Activated CD4-positive, alpha-beta T cell treated with anti-CD3 and anti-CD28 coated beads, Interleukin-2, Interleukin-6, amounts not matched to agents 100 ng/mL and 50 ng/mL, durations not matched to agents 16 hours and 8 hours (primary cell): ENCODE measurements around the gene NCOA4.
"Not testable (repeated sequence)": the region's sequence is repeated elsewhere in the genome, so short reads cannot be mapped to it uniquely, and the experiment has no call there.

Source experiments
- DNase-seq: peaks from one replicate; pipeline ENCODE4 v3.0.0-alpha.2; 2020

Gene NCOA4

DNA sequence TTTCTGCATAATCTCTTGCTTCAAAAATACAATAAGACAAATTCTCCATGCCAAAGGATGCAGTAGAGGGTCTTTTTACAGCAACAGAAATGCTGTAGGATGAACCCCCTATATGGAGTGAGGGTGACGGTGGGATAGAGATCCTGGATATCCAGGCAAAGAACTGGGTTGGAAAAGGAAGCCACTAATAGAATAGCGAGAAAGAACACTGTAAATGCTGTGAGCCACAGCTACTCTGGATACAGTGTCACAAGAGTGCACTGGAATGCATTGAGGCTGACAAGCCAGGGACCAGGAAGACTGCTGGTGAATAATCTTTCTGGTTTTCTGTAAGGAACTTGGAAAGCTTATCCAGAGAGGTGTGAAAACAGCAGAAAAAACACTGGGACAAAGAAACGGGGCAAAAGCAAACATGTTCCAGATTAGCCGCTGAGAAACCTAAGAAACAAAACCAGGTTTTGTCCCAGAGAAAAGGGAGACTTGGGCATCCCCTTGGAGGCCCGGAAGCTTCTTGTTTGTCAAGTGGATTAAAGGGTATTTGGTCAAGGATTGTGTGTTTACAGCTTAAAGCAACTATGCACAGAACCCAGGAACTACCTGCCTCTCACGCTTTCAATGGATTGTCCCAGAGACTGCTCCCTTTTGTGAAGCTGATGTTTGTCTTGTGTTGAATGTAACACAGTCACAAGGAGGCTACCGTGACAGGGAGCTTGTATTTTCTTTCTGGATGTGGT, 21.8 kb upstream of the NCOA4 start:
- DNase-seq: no peak

DNA sequence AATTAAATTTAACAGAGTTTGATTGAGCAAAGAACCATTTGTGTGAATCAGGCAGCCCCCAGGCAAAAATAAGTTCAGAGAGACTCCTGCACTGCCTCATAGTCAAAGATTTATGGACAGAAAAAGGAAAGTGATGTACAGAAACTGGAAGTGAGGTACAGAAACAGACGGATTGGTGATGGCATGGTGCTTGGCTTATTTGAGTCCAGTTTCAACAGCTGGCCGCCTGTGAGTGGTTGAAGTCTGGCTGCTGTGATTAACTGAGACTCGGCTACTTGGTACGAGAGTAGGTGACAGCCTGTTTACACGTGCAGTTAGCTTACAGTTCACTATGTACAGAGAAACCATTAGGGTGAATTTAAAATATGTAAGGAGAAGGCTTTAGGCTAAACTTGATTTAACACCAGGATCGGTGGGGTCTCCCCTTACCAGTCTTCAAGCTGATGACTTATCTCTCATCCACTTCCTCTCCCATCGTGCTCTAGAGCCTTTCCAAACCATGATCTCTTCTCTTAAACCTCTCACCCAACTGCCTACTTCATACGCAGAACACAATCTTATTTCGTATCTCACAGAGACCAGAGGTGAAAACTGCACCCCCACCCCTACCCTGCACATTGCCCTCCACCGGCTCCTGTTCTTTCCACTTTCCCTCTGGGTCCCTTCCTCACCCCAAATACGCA, 20.7 kb upstream of the NCOA4 start:
- no peak for DNase-seq

DNA sequence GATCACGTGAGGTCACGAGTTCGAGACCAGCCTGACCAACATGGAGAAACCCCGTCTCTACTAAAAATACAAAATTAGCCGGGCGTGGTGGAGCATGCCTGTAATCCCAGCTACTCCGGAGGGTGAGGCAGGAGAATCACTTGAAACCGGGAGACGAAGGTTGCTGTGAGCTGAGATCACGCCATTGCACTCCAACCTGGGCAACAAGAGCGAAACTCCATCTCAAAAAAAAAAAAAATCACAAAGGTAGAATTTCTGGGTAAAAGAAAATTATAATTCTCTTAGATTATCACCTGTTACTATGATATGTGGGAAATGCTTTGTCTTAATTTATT, 19.0 kb upstream of the NCOA4 start:
- not testable (repeated sequence) for DNase-seq

DNA sequence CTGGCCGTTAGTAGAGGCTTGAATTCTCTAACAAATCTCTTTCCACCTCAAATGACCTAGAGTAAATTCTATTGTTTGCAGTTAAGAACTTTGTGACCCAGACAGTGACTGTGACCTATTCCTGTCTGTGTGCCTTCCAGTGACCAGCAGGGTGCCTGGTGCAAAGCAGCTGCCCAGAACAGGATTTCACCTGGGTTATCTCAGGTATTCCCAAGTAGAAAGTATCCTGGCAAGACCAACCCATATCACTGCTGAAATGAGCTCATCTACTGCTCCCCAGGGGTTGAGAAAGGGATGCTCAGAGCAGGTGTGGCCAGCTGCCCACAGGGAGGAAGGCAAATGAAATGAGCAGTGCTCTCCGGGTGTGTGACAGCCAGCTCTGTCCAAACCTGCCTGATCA, 17.7 kb upstream of the NCOA4 start:
- DNase-seq: no peak

DNA sequence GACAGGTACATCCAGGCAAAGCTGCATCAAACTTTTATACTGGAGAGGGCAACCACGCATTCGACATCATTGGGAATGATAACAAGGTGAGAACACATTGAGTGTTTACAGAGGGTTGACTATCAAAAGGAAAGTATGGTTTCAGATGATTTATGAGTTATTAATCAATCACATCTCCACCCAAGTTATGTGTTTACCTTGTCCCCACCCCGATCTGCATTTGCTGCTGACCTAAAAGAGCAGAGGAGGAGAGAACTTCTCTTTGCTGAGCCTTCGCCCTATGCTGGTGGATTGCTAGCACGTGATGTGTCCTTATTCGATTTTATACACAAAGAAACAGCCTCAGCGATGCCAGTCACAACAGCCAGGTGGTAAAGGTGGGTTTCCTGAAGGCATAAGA, 15.8 kb upstream of the NCOA4 start, which contains the start of gene MSMB:
Gene MSMB (minus strand): TSS at position 9 of the 400 bp plus-strand sequence. CDS start 32 bp downstream, outside the sequence.
- DNase-seq: no peak

DNA sequence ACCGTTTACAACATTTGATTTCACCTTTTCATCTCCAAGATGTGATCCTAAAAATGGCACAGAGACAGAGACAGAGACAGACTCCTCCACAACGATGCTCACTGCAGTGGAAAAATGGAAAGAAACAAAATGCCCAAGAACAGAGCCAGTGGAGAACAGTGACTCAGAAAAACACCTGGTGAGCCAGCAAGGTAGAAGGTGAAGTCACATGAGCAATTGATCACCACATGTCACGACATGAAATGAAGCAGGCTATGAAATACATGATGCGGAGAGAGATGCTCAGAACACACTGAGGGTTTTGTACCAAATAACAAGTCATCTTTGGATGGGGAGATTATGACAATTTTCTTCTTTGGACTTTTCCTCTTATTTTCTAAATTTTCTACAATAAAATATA, 12.1 kb upstream of the NCOA4 start:
- DNase-seq: no peak

DNA sequence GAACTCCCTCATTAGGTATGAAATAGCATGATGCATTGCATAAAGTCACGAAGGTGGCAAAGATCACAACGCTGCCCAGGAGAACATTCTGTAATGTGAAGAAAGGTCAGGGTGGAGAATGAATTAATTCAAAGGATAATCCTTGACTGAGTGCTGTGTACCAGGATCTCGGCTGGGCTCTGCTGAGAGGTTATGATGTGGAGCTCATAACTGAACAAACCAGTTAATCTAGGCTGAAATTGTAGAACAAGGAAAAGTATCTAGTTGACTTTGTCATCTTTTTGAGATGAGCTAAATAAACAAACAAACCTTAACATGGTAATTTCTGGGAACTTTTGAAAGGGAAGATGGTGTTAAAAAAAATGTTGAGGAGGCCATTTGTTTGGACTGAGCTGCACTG, 9.6 kb upstream of the NCOA4 start:
- DNase-seq: no peak

DNA sequence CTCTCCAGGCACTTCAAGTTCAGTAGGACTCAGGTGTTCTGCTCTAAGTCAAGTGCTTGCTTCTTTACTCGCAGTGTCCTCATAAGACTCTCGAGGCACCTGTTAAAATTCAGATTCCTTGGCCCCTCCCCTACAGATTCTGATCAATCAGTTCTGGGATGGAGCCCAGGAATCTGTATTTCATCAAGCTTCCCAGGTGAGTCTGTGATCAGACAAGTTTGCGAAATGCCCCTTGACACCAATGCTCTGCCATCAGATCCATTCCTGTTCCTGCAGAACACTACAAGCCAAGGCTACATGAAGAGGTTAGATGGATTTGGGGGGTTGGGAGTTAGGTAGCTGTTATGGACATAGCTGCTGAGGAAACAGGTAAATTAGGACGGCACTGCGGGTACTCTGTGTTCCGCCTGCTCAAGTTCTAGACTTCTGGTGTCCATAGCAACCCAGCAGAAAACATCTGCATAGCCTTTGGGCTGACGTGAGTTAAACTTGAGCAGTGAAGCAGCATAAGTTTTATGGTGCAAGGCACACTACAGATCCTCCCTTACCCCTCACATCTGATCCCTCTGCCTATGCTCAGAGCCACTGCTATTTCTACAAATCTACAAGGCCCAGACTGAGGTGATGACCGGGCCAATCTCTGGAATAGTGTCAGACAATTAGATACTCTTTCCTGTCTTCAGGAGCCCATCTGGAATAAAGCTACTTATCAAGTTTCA, 6.8 kb upstream of the NCOA4 start:
- DNase-seq: no peak

DNA sequence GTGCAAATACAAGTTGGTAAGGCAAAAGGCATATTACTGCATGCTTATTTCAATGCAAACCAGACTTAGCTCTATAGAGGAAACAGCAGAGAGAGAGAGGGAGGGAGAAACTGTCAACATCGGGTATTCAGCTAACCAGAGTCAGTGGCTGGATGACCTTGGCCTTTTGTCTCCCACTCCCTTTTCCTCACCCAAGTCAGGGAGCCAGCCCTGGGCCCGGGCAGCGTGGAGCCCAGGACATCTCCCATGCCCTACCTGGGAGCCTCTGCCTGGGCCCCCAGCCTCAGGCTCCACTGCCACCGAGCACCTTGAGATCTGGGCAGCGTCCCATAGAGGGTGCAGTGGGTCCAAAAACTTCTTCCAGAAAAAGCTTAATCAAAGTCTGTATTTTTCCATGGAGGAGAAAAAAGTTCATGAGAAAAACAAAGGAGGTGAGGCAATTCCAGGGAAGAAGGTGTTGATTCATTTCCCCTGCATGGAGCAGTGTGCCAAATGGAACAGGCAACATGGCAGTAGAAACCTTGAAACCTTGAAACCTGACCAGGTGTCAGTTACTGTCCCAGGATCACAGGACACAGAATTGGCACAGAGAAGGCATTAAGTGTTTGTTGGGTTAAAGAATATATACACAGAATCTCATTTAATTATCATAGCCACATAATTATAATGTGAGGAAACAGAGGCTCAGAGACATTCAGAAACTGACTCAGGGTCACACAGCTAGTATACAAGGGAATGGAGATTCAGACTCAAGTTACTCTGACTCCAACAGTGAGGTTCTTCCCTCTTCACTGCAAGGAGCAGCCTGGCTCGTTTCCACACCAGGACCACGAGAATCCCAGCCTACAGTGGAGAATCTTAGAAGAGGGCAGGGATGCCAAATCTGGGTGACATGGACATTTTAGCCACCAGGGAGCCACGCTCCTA, 5.8 kb upstream of the NCOA4 start:
- DNase-seq: no peak

DNA sequence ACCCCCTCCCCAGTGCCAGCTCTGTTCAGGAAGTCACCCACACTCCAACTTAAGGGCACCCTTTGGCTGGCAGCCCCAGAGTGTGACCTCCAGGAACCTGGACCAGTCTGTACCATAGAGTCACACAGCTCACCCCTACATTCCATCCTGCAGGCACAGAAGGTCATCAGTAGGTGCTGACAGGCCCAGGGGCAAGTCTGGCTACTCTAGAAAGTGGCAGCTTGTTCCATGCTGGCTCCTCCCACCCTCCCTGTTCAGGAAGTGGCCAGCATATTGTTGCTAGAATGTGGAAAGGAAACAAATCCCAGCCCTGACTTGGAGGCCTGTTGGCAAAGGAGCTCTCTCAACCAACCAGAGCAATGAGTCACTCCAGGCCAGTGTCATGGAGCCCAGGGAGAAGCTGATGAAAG, 3.2 kb upstream of the NCOA4 start:
- DNase-seq: no peak

DNA sequence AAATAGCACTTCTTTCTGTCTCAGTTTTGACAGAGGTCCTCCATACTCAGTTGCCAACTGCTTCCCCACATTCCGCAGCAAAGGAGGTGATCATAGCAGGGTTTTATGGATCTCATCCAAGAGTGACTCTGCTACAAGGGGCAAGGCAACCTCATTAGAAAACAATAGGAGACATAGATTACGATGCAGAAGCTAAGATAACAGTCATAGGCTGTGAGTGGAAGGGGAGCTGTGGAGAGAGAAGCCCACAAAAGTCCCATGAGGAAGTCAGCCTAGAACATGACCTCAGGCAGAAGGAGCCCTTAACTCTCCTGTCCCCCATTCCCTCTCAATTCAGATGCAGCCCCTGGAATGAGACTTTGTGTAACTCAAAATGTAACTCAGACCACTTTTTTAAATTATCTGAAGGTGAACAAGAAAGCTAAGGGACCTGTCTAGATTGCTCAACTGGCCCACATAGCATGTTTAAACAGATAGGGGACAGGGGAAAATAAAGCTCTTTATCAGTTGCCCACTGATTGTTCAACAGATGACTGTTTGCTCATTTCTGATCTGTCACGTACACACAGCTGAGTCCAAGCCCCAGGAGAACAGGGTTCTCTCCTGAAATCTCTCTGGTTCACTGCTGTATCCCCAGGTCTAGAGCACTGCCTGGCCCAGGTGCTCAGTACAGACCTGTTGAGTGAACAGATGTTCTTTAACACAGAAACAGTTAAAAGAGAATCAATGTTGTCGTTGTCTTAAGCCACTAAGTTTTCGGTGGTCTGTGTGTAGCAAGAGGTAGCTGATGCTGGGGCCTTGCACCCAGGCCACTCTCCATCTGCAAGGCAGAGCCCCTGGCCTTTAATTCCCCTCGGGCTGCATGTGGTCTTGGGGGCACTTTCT, 1.5 kb upstream of the NCOA4 start:
- DNase-seq: no peak

DNA sequence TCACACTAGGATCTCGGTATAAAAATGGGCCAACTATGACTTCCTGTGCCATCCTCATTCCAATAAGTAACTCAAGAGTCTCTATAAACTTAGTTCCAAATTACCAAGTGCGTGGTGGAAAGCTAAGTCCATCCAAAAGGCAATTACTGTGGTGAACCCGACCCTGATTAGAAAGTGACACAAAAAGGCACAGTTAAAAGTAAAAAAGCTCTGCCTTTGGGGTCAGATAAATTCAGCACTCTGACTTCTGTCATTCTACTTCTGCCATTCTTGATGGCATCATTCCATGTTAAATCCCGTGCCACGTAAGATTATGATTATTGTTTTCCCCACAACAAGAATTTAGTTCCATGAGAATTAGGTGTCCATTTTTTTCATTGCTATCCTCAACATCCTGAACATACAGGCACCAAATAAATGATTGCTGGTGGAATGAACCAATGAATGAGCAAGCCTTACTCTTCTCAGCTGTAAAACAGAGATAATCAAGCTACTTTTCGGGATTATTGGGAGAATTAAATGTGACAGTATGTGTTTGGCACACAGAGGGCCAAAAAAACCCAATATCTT, 877 bp downstream of the NCOA4 start:
- DNase-seq: no peak

DNA sequence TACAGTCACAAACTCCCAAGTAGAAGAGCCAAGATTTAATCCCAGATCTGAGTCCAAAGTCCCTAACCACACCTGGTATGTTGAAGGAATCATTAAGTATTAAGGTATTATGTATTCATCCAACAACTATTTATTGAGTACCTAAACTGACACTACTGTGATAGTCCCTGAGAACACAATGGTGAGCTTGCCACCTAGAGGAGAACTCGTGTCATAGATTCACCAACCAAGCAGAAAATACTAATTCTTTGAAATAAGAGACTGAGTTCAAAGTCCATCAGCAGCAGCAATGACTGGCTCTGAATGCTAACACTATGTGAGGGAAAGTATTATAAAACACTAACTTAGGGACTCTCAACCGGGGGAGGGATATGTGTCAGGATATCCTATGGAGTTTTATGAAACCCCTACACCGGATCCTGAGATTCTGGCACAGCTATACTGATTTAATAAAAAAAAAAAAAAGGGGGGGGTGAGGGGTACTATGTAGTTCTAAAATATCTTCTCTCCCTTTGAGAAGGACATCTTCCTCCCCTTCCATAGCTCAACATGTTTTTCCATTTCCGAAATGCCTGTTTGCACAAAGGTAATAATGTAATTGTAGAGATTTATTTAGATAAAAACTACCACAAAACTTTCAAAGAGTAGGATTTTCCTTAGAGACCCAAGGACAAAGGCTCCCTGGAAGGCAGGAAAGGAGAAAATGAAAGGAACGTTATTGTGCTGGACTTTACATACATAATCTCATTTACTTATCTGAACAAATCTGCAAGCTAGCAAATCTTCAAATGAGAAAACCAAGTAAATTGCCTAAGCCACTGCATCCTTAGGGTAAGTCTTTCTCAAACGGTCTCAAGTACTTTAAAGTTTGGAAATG, 1.6 kb downstream of the NCOA4 start:
- DNase-seq: peak; percentile 72

DNA sequence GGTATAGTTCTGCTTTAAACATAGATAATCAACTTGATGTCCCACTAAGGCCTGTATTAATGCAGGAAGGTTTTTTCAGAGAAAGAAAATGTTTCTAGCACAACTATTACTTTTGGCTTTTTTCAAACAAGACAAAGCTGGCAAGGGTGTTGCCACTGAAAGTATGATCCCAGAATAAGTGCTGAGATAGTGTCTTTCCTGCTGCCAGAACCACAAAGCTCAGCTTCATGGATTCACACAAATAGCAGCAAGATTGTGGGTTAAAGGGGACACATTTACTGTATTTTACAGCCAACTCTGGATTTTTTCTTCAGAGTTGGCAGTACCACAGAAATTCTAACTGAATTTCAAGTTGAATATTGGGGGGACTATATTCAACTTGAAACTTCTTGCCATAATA, 4.3 kb downstream of the NCOA4 start:
- DNase-seq: no peak

DNA sequence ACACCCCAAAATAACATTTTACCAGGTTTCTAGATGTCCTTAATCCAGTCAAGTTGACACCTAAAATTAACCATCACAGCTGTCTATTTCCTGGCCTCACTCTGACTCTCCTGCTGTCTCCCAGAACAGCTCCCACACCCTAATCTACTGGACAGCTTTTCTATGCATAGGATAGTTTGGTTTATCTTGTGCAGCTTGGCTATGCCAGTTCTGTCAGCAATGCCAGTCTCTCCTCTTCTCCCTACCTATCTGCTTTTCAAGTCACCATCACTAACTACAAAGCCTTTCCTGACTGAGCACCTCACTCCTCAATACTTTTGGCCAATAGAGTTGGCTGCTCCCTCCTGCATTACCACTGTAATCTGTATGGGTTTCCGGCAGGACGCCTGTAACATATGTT, 5.0 kb downstream of the NCOA4 start:
- DNase-seq: no peak

DNA sequence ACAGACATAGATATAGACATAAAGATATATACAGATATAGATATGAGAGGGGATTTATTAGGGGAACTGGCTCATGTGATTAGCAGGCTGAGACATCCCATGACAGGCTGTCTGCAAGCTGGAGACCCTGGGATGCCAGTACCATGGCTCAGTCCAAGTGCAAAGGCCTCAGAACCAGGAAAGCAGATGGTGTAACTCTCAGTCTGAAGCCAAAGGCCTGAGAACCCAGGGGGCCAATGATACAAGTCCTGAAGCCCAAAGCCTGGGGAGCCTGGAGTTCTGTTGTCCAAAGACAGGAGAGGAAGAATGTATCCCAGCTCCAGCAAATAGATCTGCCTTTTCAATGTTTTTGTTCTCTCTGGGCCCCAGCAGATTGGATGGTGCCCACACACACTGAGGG, 5.5 kb downstream of the NCOA4 start:
- DNase-seq: no peak

DNA sequence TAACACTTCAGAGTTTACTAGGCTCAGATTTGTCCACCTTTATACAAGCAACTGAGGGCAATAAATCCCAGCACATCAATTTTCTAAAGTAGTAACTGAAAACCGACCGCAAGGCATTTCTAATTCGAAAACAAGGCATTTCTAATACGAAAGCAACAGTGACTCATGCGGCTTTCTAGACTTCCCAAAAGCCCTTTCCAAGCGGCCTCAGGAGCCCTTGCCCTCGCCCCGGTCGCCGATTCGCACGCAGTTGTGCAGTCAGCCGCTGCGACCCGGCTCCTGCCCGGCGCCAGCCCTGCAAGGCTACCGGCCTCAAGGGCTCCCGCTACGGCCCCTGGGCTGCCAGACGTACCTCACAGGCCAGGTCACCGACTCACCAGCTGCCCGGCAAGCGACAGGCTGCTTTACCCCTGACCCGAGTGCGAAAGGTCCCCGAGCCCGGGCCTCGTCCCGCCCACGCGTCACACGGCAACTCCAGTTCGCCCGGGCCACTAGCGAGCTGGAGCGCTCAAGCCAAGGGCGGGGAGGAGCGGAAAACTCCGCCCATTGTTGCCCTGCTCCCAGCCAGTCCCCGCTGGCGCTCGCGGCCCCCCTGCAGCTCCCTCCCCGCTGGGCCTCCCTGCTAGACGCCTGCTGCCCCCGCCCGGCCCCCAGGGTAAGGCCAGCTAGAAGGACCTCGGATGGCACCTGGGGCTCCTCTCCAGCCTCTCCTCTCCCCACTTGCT, 7.3 kb downstream of the NCOA4 start:
- peak; percentile 87 for DNase-seq

DNA sequence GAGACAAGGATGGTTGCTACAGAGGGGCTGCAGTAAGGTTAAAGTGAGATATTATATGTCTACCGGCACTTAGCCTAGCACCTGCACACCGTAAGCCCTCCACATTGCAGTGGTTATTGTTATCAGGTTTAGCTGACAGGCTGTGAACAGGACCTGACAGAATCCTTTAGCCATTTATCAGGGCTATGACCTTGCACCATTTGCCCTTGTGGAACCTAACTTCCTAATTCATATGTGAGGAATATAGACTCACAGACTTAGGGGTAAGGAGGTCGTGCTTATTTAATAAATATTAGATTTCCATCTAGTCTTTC, 10.1 kb downstream of the NCOA4 start:
- DNase-seq: no peak

DNA sequence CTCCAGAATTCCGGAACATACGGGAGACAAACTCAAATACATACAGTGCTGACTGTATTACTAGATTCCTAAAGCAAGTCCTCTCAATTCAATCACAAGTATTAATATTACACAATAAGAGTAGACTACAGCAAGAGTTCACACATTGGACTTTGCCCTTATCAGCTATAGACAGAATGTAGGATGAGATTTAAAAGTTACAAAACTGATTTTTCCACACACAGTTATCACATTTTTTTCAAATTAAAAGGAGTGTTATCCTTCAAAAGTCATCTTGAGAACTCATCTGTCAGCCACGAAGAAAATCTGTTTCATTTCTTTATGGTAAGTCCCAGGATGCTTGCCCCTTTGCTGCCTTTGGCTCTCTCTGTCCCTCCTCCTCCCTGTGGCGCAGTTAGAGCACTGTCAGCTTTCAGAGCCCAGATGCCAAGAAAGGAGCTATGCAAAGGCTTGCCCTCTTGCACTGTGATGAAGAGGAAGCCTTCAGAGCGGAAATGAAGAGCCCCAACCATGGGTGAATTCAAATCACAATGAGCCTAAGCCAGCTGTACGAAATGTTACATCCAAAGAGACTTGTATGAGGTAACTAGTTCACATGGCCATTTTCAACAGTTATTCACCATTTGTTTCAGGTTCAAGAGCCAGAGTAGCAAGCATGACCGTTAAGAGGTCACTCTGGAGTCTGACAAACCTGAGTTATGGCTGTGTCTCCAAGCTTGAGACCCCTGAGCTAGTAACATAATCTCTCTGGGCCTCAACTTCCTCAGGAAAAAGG, 10.7 kb downstream of the NCOA4 start:
- no peak for DNase-seq
